Urinary bladder (tissue), 4 donors: ENCODE measurements around the gene IL22RA2. TPM values are rescaled to one million over a fixed set of nuclear protein-coding genes. Genes with fewer than 3 reads are reported as not detected.

ENCODE experiments used
- DNase-seq: peaks from one replicate; pipeline ENCODE4 v3.0.0-alpha.2; 2015; ENCODE audit errors: extremely low spot score
- H3K27ac ChIP-seq: one replicate; pipeline ENCODE4 v1.5.1; 2013; ENCODE audit warnings: low read depth, mild to moderate bottlenecking, moderate library complexity
- H3K36me3 ChIP-seq: one replicate; pipeline ENCODE4 v1.6.1; 2013; ENCODE audit warnings: mild to moderate bottlenecking, moderate library complexity; ENCODE audit not compliant: insufficient read depth
- H3K4me1 ChIP-seq: one replicate; pipeline ENCODE4 v1.6.1; 2013; ENCODE audit warnings: mild to moderate bottlenecking, moderate library complexity; ENCODE audit not compliant: insufficient read depth
- H3K4me3 ChIP-seq: one replicate; pipeline ENCODE4 v1.5.1; 2013; ENCODE audit warnings: low read depth, low read length
- WGBS: extraction: QIAGEN DNeasy Blood & Tissue Kit; methylation state at CpG from one replicate; pipeline ENCODE4 v1.1.7; 2013; 5-methylcytosine and 5-hydroxymethylcytosine counted together
- polyA plus RNA-seq: library from polyadenylated mRNA; stranded (reverse); fragments of 200-250 nt; gene quantifications from one replicate; pipeline ENCODE4 v1.2.3, GENCODE V29; 2013
- total RNA-seq: library from RNA; depleted of rRNA; stranded (reverse); fragments of >200 nt; gene quantifications from one replicate; pipeline ENCODE4 v1.2.3, GENCODE V29; 2014
- donor health status: healthy with polysubstance abuse.
- donor health status: healthy.

The IL22RA2 gene
- total and polyA plus RNA-seq, 2 donors = not detected

DNA sequence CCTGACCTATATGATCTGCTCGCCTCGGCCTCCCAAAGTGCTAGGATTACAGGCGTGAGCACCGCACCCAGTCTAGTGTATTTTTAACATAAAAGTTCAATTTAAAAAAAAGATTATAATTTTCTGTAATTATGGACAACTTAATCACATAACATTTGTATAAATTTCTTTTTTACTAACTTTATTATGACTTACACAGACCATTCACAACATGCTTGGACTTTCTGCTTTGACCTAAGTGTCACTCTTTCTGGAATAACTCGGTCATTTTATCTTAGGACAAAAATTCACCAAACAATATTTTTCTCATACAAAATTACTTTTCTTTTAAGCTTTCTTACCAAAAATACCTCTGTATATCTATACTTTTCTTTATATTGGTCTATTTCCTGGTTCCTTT is 15.4 kb upstream of the IL22RA2 start:
- no peak for DNase-seq
- Histone ChIP-seq H3K4me1 (no peaks in the 10 kb centered on the region), H3K4me3 (no peak overlapping the region), H3K27ac (no peak overlapping the region), H3K36me3 (no peaks in the 10 kb centered on the region)
- WGBS = 92% methylated on average over 5 of the region's 5 CpGs

DNA sequence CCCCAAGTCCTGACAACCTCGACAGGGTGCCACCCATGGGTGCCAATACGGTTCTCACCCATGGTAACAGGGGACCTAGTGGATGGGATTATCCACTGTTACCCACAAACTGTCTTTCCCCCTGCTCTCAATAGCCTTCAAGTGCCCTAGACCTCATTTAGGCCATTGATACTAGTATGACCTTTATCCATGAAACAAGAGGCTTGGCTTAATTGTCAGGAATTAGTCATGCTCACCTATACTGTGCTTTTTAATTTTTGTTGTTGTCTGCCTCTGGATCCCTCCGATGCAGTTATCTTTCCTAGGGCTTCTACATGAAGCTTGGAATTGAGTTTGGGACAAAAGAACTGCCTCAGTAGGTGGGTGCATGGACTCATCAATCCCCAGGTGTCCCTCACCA is 11.8 kb upstream of the IL22RA2 start:
- Histone ChIP-seq H3K4me3 (no peak overlapping the region), H3K27ac (no peak overlapping the region), H3K4me1 (no peaks in the 10 kb centered on the region), H3K36me3 (no peaks in the 10 kb centered on the region)
- WGBS = 90% methylated on average over 3 of the region's 3 CpGs
- no peak for DNase-seq

DNA sequence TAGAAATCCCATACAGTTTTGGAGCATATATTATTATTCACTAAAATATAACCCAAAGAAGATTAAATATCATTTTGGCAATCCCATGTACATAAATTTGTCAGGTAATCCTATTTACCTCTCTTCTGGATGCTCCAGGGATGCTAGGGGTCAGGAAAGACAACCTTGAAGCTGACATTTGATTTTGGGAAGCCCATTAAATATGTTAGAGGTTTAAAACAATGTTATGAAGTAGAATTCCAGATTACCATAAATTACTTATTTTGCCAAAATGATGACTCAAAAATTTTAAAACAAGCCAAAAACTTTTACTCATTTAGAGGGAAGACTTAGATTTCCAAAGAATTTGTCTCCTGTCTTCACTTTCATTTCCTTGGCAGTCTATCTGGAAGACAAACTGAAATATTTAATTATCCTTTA is 9.2 kb upstream of the IL22RA2 start:
- H3K36me3 ChIP-seq = no peaks in the 10 kb centered on the region
- no peak overlapping the region for H3K27ac ChIP-seq
- H3K4me3 ChIP-seq = no peak overlapping the region
- no peak for DNase-seq
- H3K4me1 ChIP-seq = no peaks in the 10 kb centered on the region

DNA sequence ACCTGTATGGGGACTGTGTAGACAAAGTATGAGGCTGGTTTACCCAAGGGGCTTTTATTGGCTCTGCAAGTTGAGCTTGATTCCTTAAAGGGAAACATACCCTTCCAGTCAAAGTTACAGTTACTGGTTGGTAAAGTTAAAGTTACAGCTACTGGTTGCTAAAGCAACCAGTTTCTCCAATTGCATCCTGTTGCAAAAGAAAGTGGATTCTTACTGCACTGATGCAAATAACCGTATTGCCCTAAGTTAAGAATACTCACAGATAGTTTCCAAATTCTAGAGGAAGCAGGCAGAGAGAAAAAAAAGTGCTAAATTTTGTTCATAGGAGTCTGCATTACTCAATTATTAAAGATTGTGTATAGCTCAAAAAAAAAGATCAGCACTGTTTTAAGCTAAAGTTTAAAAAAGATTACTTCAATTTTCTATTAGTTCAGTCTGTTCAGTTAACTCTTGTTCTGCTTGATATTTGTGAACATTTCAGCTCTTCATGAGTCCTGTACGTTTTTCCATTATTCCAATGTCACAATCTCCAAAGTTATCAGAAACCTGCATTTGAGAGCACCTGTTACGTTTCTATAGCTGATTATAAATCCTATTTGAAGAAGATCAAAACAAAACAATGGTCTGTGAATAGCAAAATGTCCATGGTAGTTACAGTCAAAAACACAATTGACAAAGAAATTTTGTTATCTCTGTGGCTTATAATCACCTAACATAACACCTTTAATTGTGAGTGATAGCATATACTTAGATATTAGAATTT is 8.6 kb upstream of the IL22RA2 start:
- Histone ChIP-seq H3K4me3 (no peak overlapping the region), H3K4me1 (no peaks in the 10 kb centered on the region), H3K27ac (no peak overlapping the region), H3K36me3 (no peaks in the 10 kb centered on the region)
- WGBS = 68% methylated on average over 3 of the region's 3 CpGs
- no peak for DNase-seq

DNA sequence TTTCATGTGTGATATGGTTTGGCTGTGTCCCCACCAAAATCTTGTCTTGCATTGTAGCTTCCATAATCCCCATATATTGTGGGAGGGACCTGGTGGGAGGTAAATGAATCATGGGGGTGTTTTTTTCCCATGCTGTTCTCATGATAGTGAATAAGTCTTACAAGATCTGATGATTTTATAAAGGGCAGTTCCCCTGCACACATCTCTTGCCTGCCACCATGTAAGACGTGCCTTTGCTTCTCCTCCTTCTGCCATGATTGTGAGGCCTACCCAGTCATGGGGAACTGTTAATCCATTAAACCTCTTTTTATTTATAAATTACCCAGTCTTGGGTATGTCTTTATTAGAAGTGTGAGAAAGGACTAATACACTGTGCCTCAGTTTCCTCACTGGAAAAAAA is 4.2 kb upstream of the IL22RA2 start:
- 78% methylated on average over 1 of the region's 1 CpG for WGBS

DNA sequence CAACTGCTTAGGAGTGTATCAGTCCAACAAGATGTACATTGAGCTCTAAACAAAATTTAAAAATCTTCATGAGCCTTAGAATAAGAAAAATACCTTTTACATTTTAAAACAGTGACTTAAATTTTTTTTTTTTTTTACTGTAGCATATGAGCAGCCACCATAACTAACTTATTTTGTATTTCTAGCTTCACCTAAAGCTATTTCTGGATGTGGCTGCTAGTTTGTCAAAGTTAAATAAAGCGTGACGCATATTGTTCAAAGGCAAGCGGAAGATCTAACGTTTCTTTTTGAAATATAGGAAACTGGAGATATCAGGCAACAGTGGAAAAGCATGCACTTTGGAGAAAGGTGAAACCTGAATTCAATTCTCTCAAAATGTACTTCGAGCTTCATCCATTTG is 3.3 kb upstream of the IL22RA2 start:
- Histone ChIP-seq H3K4me1 (no peaks in the 10 kb centered on the region), H3K4me3 (no peak overlapping the region), H3K27ac (no peak overlapping the region), H3K36me3 (no peaks in the 10 kb centered on the region)
- no peak for DNase-seq
- 93% methylated on average over 5 of the region's 5 CpGs for WGBS

More for the DNA sequence above, 4.2 kb upstream of the IL22RA2 start:
- Histone ChIP-seq H3K27ac (no peak overlapping the region), H3K4me3 (no peak overlapping the region), H3K36me3 (no peaks in the 10 kb centered on the region), H3K4me1 (no peaks in the 10 kb centered on the region)
- no peak for DNase-seq

DNA sequence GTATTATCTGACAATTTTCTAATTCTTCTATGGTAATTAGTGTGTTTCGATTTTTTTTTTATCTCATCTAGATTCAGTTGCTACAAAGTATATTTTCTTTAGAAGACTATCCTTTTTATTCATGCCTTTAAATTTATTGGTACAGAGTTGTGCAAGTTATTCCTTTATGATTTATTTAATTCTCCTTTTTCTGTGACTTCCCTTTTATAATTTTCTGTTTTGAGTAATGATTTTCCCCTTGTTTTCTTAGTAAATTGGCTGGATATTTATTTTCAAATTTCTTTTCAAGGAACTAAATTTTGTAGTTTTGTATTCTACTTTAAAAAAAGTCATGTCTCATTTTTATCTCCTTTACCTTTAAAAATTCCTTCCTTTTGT is 2.4 kb upstream of the IL22RA2 start:
- DNase-seq = no peak
- H3K4me3 ChIP-seq = no peak overlapping the region
- H3K4me1 ChIP-seq = no peaks in the 10 kb centered on the region
- no peak overlapping the region for H3K27ac ChIP-seq
- WGBS = 88% methylated on average over 1 of the region's 1 CpG
- no peaks in the 10 kb centered on the region for H3K36me3 ChIP-seq

DNA sequence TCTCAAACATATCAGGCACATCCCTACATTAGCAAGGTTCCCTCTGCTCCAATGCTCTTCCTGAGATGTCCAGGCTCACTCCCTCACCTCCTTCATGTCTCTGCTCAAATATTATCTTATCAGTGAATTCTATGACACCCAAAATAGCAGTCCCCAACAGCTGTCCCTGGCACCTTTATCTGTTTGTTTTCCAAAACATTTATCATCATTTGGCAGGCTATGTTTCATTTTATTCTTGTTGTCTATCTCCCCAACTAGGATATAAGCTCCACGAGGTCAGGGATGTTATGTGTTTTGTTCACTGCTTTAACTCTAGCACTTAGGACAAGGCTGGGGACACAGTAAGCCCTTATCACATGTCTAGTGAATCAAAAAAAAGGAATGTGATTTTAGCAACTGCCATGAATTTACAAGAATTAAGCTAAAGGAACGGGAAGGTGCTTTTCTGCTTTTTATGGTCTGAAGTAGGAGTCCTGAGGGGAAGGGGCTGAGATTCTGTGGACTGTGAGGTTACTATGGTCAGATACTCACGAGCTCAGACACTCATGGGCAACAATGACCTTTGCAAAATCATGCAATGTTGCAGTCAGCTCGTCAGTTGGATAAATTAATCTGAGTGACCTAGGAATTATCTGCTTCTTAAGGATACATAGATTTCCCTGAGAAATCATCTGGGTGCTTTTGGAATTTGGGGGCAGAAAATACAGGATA is 1.9 kb upstream of the IL22RA2 start:
- 41% methylated on average over 4 of the region's 4 CpGs for WGBS
- no peak for DNase-seq
- Histone ChIP-seq H3K27ac (no peak overlapping the region), H3K36me3 (no peaks in the 10 kb centered on the region), H3K4me3 (no peak overlapping the region), H3K4me1 (no peaks in the 10 kb centered on the region)

DNA sequence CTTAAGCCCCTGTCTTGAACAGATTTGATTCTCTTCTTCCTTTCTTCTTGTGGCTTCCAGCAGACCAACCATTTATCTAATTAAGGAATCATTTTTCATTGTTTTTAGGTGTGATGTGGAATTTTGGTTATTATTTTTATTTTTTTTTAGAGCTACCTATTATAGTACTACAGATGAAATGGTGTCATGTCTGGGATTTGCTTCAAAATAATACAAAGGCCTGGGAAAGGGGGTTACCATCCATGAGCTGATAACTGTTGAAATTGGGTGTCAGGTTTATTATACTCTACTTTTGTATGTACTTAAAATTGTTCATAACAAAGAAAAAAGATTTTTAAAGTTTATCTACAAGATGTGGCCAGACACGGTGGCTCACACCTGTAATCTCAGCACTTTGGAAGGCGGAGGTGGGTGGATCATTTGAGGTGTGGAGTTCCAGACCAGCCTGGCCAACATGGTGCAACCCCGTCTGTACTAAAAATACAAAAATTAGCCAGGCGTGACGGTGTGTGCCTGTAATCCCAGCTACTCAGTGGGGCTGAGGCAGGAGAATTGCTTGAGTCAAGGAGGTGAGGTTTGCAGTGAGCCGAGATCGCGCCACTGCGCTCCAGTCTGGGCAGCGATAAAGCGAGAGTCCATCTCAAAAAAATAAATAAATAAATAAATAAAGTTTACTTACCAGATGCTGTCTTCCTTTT is 561 bp downstream of the IL22RA2 start:
- WGBS = 97% methylated on average over 11 of the region's 11 CpGs
- Histone ChIP-seq H3K4me3 (no peak overlapping the region), H3K27ac (no peak overlapping the region), H3K36me3 (no peaks in the 10 kb centered on the region), H3K4me1 (no peaks in the 10 kb centered on the region)
- DNase-seq = no peak

DNA sequence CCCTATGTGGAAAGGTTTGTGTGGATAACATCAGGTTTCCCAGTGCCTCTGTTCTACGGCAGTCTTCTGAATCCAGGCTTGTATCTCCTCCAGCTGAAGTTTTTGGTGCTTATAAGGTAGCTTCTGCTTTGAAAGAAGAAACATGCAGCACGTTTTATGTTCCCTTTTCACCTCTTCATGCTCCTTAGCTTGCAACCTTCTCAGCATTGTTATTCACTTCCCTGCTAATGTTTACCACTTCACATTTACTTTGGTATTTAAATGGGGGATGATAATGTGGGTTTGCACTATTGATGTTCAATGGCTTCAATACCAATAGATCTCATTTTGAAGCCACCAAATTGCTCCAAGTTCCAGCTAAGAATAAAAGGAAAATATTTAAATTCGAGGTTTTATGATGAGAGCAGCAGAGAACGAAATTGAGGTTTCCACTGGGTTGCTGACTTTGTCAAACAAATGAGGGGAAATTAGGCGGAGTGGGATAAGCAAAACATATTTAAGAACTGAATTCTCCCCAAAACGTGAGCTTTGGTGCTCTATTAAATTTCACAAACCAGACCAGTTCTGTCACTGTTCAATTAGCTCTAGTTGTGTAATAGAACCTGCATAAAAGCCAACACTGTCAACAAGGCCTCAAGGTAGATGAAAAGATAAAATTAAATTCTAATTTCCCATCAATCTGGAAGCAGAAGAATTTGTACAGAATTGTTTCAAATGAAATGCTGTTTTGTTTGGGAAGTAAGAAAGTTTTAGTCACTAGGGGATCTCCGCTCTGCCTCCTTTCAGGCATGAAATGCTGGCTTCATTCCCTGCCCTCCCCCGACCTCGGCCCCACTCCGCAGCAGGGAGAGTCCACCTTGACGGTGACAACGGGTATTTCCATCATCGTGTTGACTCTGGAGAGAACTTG is 1.4 kb downstream of the IL22RA2 start:
- H3K36me3 ChIP-seq = no peaks in the 10 kb centered on the region
- no peaks in the 10 kb centered on the region for H3K4me1 ChIP-seq
- no peak overlapping the region for H3K27ac ChIP-seq
- no peak overlapping the region for H3K4me3 ChIP-seq
- WGBS = 57% methylated on average over 13 of the region's 13 CpGs
- no peak for DNase-seq

DNA sequence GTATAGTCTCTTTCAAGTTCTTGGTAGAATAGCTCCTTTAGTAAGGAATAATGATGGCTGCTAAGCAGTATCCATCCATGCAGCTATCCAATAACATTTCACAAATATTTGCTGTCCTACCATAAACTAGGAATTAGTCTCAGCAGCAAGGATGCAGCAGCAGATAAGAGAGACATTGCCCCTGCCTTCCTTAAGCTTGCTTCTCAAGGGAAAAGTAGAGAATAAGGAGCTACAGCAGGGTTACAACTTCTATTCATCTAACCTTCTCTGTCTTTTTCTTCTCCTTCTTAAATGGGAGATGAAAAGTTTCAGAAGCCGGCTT is 2.4 kb downstream of the IL22RA2 start:
- Histone ChIP-seq H3K27ac (no peak overlapping the region), H3K36me3 (no peaks in the 10 kb centered on the region), H3K4me1 (no peaks in the 10 kb centered on the region), H3K4me3 (no peak overlapping the region)
- 84% methylated on average over 1 of the region's 1 CpG for WGBS
- DNase-seq = no peak

DNA sequence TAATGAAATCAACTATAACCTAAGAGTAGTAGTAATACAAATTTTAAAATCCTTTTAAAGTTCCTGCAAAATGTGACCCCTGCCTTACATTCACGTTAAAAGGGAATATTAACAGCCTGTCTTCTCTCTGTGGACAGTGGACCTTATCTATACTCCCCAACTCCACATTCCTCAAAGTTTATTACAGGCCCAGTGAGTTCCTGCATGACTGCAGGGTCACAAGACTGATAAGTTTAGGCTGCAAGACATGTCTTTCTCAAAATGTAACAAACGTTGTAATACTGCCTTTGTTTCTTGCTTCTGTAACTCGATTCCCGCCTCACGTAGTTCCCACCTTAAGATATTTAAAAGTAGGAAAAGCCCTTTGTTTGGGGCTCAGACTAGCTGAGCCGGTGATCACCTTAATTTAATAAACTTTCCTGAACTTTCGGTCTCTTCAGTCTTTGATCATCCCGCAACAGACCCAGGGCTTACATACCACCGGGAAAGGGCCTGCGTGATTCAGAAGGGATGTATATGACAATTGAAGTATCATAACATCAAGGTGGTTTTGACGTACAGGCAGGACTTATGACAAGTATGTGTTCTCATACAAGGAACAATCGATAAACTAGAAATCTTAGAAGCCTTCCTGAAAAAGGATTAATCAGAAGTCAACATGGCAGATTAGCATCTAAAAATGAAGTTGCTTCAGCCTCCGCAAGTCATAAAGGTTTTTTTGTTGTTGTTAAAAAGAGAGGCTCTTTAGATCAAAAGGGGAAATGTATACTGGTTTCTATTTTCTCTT is 3.0 kb downstream of the IL22RA2 start:
- no peak overlapping the region for H3K4me3 ChIP-seq
- DNase-seq = no peak
- no peak overlapping the region for H3K27ac ChIP-seq
- no peaks in the 10 kb centered on the region for H3K4me1 ChIP-seq
- H3K36me3 ChIP-seq = no peaks in the 10 kb centered on the region
- 63% methylated on average over 13 of the region's 13 CpGs for WGBS
